Measurements from ENCODE around the gene PRSS58.

DNA sequence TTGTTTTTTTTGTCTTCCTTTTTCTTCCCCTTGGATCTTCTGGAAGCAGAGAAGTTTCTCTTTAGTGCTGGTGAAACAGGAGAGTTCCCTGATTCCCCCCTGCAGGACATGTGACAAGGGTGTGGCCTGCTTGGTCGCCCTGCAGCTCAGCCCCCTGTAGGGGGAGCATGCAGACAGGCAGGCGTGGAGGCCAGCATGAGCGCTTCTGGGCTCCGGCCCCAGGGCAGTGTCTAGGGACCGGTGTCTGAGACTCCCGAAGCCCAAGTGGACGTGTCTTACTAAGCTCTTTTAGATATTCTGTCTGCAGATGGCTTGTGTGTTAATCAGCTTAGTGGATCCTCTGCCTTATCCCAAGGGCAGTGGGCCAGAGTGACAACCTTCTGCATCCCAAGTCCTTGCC is 26.1 kb downstream of the PRSS58 start:
- TF ChIP-seq, protein P1, sequence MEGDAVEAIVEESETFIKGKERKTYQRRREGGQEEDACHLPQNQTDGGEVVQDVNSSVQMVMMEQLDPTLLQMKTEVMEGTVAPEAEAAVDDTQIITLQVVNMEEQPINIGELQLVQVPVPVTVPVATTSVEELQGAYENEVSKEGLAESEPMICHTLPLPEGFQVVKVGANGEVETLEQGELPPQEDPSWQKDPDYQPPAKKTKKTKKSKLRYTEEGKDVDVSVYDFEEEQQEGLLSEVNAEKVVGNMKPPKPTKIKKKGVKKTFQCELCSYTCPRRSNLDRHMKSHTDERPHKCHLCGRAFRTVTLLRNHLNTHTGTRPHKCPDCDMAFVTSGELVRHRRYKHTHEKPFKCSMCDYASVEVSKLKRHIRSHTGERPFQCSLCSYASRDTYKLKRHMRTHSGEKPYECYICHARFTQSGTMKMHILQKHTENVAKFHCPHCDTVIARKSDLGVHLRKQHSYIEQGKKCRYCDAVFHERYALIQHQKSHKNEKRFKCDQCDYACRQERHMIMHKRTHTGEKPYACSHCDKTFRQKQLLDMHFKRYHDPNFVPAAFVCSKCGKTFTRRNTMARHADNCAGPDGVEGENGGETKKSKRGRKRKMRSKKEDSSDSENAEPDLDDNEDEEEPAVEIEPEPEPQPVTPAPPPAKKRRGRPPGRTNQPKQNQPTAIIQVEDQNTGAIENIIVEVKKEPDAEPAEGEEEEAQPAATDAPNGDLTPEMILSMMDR (IDR thresholded peaks at IDR 0.05): peak in 1 of 12 donors; percentile 10
- no peak for TF ChIP-seq POLR2A (IDR thresholded peaks at IDR 0.05)
